ENCODE results near the gene TYMP. TPM values are rescaled to one million over a fixed set of nuclear protein-coding genes. Genes with fewer than 3 reads are reported as not detected.
A peak's percentile ranks its signal among the peaks of the same experiment; 100 is the strongest.

The TYMP gene
- total RNA-seq, 2 donors from 2014 or later = 29.8 to 65.3 TPM

GRCh38 chr22:50528682-50529415 is 963 bp downstream of the TYMP start:
- no peaks in the 10 kb centered on the region for H3K36me3 ChIP-seq (replicated peaks in 1 of 2; ENCODE audit: insufficient read depth in 1 of 2, low read depth in 2 of 2)
- H3K4me3 ChIP-seq = no peak overlapping the region
- DNase-seq = no peak
- H3K27me3 ChIP-seq = peaks cover 0 to 21% of the 10 kb centered on the region in 2 donors
- peaks cover 68% of the 10 kb centered on the region for H3K4me1 ChIP-seq
- WGBS, 2 donors = 54 to 70% methylated on average over 8 to 14 of the region's 15 CpGs
- no peak for TF ChIP-seq POLR2A (IDR thresholded peaks at IDR 0.05)
- no peak for TF ChIP-seq CTCF (IDR thresholded peaks at IDR 0.05)
- H3K27ac ChIP-seq = peak overlapping the region in 2 of 4 donors; percentile 85 to 90
- H3K9me3 ChIP-seq = no peaks in the 10 kb centered on the region
- ATAC-seq = no peak
- intact Hi-C loops (cut with DNase I) = no loop called here

- Histone ChIP-seq H3K9me3 (no peaks in the 10 kb centered on the region), H3K27ac (peak overlapping the region in 2 of 4 donors; percentile 85 to 90), H3K4me3 (no peak overlapping the region), H3K4me1 (peaks cover 69% of the 10 kb centered on the region), H3K36me3 (replicated peaks in 1 of 2; ENCODE audit: insufficient read depth in 1 of 2, low read depth in 2 of 2) (peaks cover 0 to 4% of the 10 kb centered on the region in 2 donors), H3K27me3 (peaks cover 0 to 21% of the 10 kb centered on the region in 2 donors)
- TF ChIP-seq CTCF (IDR thresholded peaks at IDR 0.05) (no peak), POLR2A (IDR thresholded peaks at IDR 0.05) (no peak)
- WGBS, 2 donors = 85 to 89% methylated on average over 17 to 18 of the region's 18 CpGs
- intact Hi-C loops (cut with DNase I) = no loop called here
- no peak for DNase-seq
- no peak for ATAC-seq
Measured at GRCh38 chr22:50527921-50528681, 1.7 kb downstream of the TYMP start.

GRCh38 chr22:50526834-50527801 is 2.7 kb downstream of the TYMP start:
- intact Hi-C loops (cut with DNase I) = no loop called here
- ATAC-seq = no peak
- H3K27me3 ChIP-seq = peaks cover 0 to 21% of the 10 kb centered on the region in 2 donors
- H3K36me3 ChIP-seq (replicated peaks in 1 of 2; ENCODE audit: insufficient read depth in 1 of 2, low read depth in 2 of 2) = peaks cover 0 to 7% of the 10 kb centered on the region in 2 donors
- TF ChIP-seq CTCF (IDR thresholded peaks at IDR 0.05) (no peak), POLR2A (IDR thresholded peaks at IDR 0.05) (peak in 1 of 3 donors; percentile 26)
- no peaks in the 10 kb centered on the region for H3K9me3 ChIP-seq
- H3K27ac ChIP-seq = peak overlapping the region; percentile 89 to 97 (median 92)
- peak in 1 of 4 donors; percentile 65 for DNase-seq
- 64 to 76% methylated on average over 28 to 29 of the region's 29 CpGs for WGBS, 2 donors
- peaks cover 61% of the 10 kb centered on the region for H3K4me1 ChIP-seq
- no peak overlapping the region for H3K4me3 ChIP-seq

DNA sequence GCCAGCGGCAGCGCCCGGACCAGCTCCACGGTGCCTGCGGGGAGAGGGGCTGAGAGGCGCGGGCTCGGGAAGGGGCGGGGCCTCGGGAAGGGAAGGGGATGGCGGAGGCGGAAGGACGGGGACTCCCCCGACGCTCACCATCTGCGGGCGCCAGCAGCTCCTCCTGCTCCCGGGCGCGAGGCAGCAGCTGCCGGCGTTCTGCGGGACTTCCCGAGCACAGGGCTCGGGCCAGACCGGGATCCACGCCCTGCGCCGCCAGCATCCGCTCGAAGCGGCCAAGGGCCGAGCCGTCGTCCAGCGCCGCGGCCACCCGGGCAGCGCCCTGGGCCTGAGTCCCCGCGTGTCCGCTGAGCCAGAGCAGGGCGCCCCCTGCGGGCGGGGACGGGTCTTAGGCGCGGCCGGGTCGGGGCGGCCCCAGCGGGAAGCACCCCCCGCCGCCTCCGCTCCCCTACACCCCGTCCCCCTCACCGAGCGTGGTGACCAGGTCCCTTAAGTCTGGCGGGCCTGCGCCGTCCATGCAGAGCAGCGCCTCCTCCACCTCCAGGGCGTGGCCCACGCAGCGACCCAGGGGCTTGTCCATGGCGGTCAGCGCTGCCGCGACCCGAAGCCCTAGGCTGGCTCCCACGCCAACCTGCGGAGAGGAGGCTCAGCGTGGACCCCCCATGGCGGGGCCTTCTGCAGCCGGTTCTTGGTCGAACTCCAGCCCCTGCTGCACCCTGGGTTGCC is 3.5 kb downstream of the TYMP start:
- peak; percentile 27 to 57 (median 46) for TF ChIP-seq CTCF (IDR thresholded peaks at IDR 0.05)
- peak in 1 of 3 donors; percentile 11 for TF ChIP-seq POLR2A (IDR thresholded peaks at IDR 0.05)
- Histone ChIP-seq H3K9me3 (no peaks in the 10 kb centered on the region), H3K4me3 (peak overlapping the region; percentile 38 to 59), H3K4me1 (peaks cover 52% of the 10 kb centered on the region), H3K27me3 (peaks cover 0 to 15% of the 10 kb centered on the region in 2 donors), H3K27ac (peak overlapping the region; percentile 89 to 97 (median 92)), H3K36me3 (replicated peaks in 1 of 2; ENCODE audit: insufficient read depth in 1 of 2, low read depth in 2 of 2) (peaks cover 0 to 7% of the 10 kb centered on the region in 2 donors)
- ATAC-seq = peak; percentile 49
- DNase-seq = peak; percentile 79 to 85 (median 81)
- intact Hi-C loops (cut with DNase I) = no loop called here
- 2 to 3% methylated on average over 6 to 52 of the region's 77 CpGs for WGBS, 2 donors
